Activated T-cell treated with anti-CD3 and anti-CD28 coated beads, Interleukin-2, amount 50 U/mL, for 72 hours (primary cell): Measurements from ENCODE around the gene HBE1. TPM values are rescaled to one million over a fixed set of nuclear protein-coding genes. Genes with fewer than 3 reads are reported as not detected.

ENCODE experiments used
- ATAC-seq, 2 donors: fragments of 150-1000 bp; cut with Tn5 transposase; replicated peaks in 1 of 2; 2 replicates each; pipeline ENCODE4 v1.10.0; 2021; ENCODE audit warnings: moderate library complexity in 2 of 2, mild to moderate bottlenecking in 1 of 2
- DNase-seq, 2 donors: peaks; one replicate each; pipeline ENCODE4 v3.0.0; 2021 to 2022; ENCODE audit warnings: mixed read lengths in 1 of 2
- H3K27ac Mint-ChIP-seq: one replicate; pipeline ENCODE4 v1.8.0; 2022; ENCODE audit warnings: mild to moderate bottlenecking, moderate library complexity, mixed read lengths
- H3K27me3 Mint-ChIP-seq: one replicate; pipeline ENCODE4 v1.8.0; 2022; ENCODE audit warnings: low read depth, mixed read lengths
- H3K36me3 Mint-ChIP-seq, 2 donors: one replicate each; pipeline ENCODE4 v1.8.0; 2022; ENCODE audit warnings: mixed read lengths in 2 of 2, mild to moderate bottlenecking in 1 of 2; ENCODE audit not compliant: insufficient read depth in 2 of 2
- H3K4me1 Mint-ChIP-seq: one replicate; pipeline ENCODE4 v1.8.0; 2022; ENCODE audit warnings: low read depth, mixed read lengths
- H3K4me3 Mint-ChIP-seq, 2 donors: one replicate each; pipeline ENCODE4 v1.8.0; 2022; ENCODE audit warnings: mild to moderate bottlenecking in 2 of 2, mixed read lengths in 2 of 2, moderate library complexity in 2 of 2
- H3K9me3 Mint-ChIP-seq, 2 donors: one replicate each; pipeline ENCODE4 v1.8.0; 2022; ENCODE audit warnings: mixed read lengths in 2 of 2
- total RNA-seq, 2 donors: library from RNA; stranded (reverse); gene quantifications; one replicate each; pipeline ENCODE4 v1.2.3, GENCODE V29; 2022

Gene HBE1
- total RNA-seq, 2 donors from 2014 or later, result not detected

- H3K27me3 Mint-ChIP-seq, result no peaks in the 10 kb centered on the region
- H3K4me3 Mint-ChIP-seq, result no peak overlapping the region
Observed at GRCh38 chr11:5232176-5232575, 37.6 kb downstream of the HBE1 start.

GRCh38 chr11:5231111-5231510, 38.6 kb downstream of the HBE1 start:
- no peak overlapping the region for H3K4me3 Mint-ChIP-seq
- H3K36me3 Mint-ChIP-seq, result no peaks in the 10 kb centered on the region
- no peaks in the 10 kb centered on the region for H3K27me3 Mint-ChIP-seq
- no peak for ATAC-seq
- DNase-seq, result no peak
- no peaks in the 10 kb centered on the region for H3K9me3 Mint-ChIP-seq
- H3K27ac Mint-ChIP-seq, result no peak overlapping the region
- H3K4me1 Mint-ChIP-seq, result peaks cover 6% of the 10 kb centered on the region

More at GRCh38 chr11:5232176-5232575, 37.6 kb downstream of the HBE1 start:
- ATAC-seq (no peak), DNase-seq (no peak)
- H3K4me1 Mint-ChIP-seq, result peaks cover 6% of the 10 kb centered on the region
- no peak overlapping the region for H3K27ac Mint-ChIP-seq
- no peaks in the 10 kb centered on the region for H3K9me3 Mint-ChIP-seq
- H3K36me3 Mint-ChIP-seq, result no peaks in the 10 kb centered on the region

GRCh38 chr11:5230266-5230665, 39.5 kb downstream of the HBE1 start:
- Mint-ChIP-seq H3K9me3 (no peaks in the 10 kb centered on the region), H3K36me3 (no peaks in the 10 kb centered on the region), H3K4me1 (peaks cover 6% of the 10 kb centered on the region), H3K4me3 (no peak overlapping the region), H3K27ac (no peak overlapping the region), H3K27me3 (no peaks in the 10 kb centered on the region)
- ATAC-seq (no peak), DNase-seq (no peak)

- DNase-seq (no peak), ATAC-seq (no peak)
- H3K9me3 Mint-ChIP-seq, result no peaks in the 10 kb centered on the region
- H3K36me3 Mint-ChIP-seq, result no peaks in the 10 kb centered on the region
- no peak overlapping the region for H3K27ac Mint-ChIP-seq
- H3K4me3 Mint-ChIP-seq, result no peak overlapping the region
- H3K4me1 Mint-ChIP-seq, result peaks cover 6% of the 10 kb centered on the region
- no peaks in the 10 kb centered on the region for H3K27me3 Mint-ChIP-seq
Observed at GRCh38 chr11:5229796-5230195, 39.9 kb downstream of the HBE1 start.

GRCh38 chr11:5229356-5229755, 40.4 kb downstream of the HBE1 start:
- no peaks in the 10 kb centered on the region for H3K36me3 Mint-ChIP-seq
- no peak overlapping the region for H3K4me3 Mint-ChIP-seq
- peaks cover 2% of the 10 kb centered on the region for H3K4me1 Mint-ChIP-seq
- DNase-seq, result no peak
- H3K27me3 Mint-ChIP-seq, result no peaks in the 10 kb centered on the region
- ATAC-seq, result no peak
- no peaks in the 10 kb centered on the region for H3K9me3 Mint-ChIP-seq
- no peak overlapping the region for H3K27ac Mint-ChIP-seq

- DNase-seq, result no peak
- Mint-ChIP-seq H3K27ac (no peak overlapping the region), H3K4me1 (no peaks in the 10 kb centered on the region), H3K27me3 (no peaks in the 10 kb centered on the region), H3K4me3 (no peak overlapping the region), H3K9me3 (no peaks in the 10 kb centered on the region), H3K36me3 (no peaks in the 10 kb centered on the region)
- ATAC-seq, result no peak
Observed at GRCh38 chr11:5228124-5228523, 41.6 kb downstream of the HBE1 start.

GRCh38 chr11:5227681-5228080, 42.1 kb downstream of the HBE1 start:
- Mint-ChIP-seq H3K27me3 (no peaks in the 10 kb centered on the region), H3K4me3 (no peak overlapping the region), H3K9me3 (no peaks in the 10 kb centered on the region), H3K27ac (no peak overlapping the region), H3K36me3 (no peaks in the 10 kb centered on the region), H3K4me1 (no peaks in the 10 kb centered on the region)
- no peak for DNase-seq
- no peak for ATAC-seq

GRCh38 chr11:5226732-5227310, 42.9 kb downstream of the HBE1 start, which contains the start of gene HBB:
Gene HBB, minus strand, starts transcription at chr11:5227071. Its CDS starts 50 bp downstream, at chr11:5227021.
- Mint-ChIP-seq H3K36me3 (no peaks in the 10 kb centered on the region), H3K4me1 (no peaks in the 10 kb centered on the region), H3K27me3 (no peaks in the 10 kb centered on the region), H3K9me3 (no peaks in the 10 kb centered on the region), H3K27ac (no peak within 1 kb of the TSS), H3K4me3 (no peak within 1 kb of the TSS)
- ATAC-seq (no peak), DNase-seq (no peak)

- Mint-ChIP-seq H3K4me1 (no peaks in the 10 kb centered on the region), H3K27ac (no peak overlapping the region), H3K36me3 (no peaks in the 10 kb centered on the region), H3K4me3 (no peak overlapping the region), H3K27me3 (no peaks in the 10 kb centered on the region), H3K9me3 (no peaks in the 10 kb centered on the region)
- no peak for ATAC-seq
- no peak for DNase-seq
Observed at GRCh38 chr11:5225480-5225871, 44.3 kb downstream of the HBE1 start.

- H3K4me3 Mint-ChIP-seq, result no peak overlapping the region
- no peak for ATAC-seq
Observed at GRCh38 chr11:5224538-5225479, 44.9 kb downstream of the HBE1 start.

GRCh38 chr11:5223686-5224085, 46.1 kb downstream of the HBE1 start:
- peaks cover 0 to 2% of the 10 kb centered on the region in 2 donors for H3K36me3 Mint-ChIP-seq
- H3K9me3 Mint-ChIP-seq, result peaks cover 0 to 4% of the 10 kb centered on the region in 2 donors
- no peak overlapping the region for H3K4me3 Mint-ChIP-seq
- ATAC-seq (no peak), DNase-seq (no peak)
- H3K4me1 Mint-ChIP-seq, result no peaks in the 10 kb centered on the region
- no peak overlapping the region for H3K27ac Mint-ChIP-seq
- no peaks in the 10 kb centered on the region for H3K27me3 Mint-ChIP-seq

More at GRCh38 chr11:5224538-5225479, 44.9 kb downstream of the HBE1 start:
- Mint-ChIP-seq H3K9me3 (no peaks in the 10 kb centered on the region), H3K27me3 (no peaks in the 10 kb centered on the region), H3K4me1 (no peaks in the 10 kb centered on the region), H3K36me3 (no peaks in the 10 kb centered on the region), H3K27ac (no peak overlapping the region)
- DNase-seq, result no peak

GRCh38 chr11:5223146-5223545, 46.6 kb downstream of the HBE1 start:
- H3K4me1 Mint-ChIP-seq, result no peaks in the 10 kb centered on the region
- ATAC-seq (no peak), DNase-seq (no peak)
- peaks cover 0 to 4% of the 10 kb centered on the region in 2 donors for H3K9me3 Mint-ChIP-seq
- H3K27ac Mint-ChIP-seq, result no peak overlapping the region
- no peaks in the 10 kb centered on the region for H3K27me3 Mint-ChIP-seq
- H3K36me3 Mint-ChIP-seq, result peaks cover 0 to 2% of the 10 kb centered on the region in 2 donors
- no peak overlapping the region for H3K4me3 Mint-ChIP-seq
